Fibroblast of skin of left biceps (primary cell): Measurements from ENCODE around the gene HNRNPA1L2.
"Not testable (repeated sequence)": the region's sequence is repeated elsewhere in the genome, so short reads cannot be mapped to it uniquely, and the experiment has no call there.

Experiments
- DNase-seq, 2 experiments: peaks; one replicate each; pipeline ENCODE4 v3.0.0-alpha.2; 2013; ENCODE audit warnings: low read depth in 2 of 2

The HNRNPA1L2 gene

GRCh38 chr13:52646967-52647366 is 4.7 kb downstream of the HNRNPA1L2 start:
- DNase-seq, result no peak

- DNase-seq, result no peak
These were observed 8.5 kb downstream of the HNRNPA1L2 start for GRCh38 chr13:52650731-52651130.

GRCh38 chr13:52651897-52652195 is 9.6 kb downstream of the HNRNPA1L2 start:
- DNase-seq, result peak in 1 of 2 experiments; percentile 7

GRCh38 chr13:52652196-52652979 is 10.2 kb downstream of the HNRNPA1L2 start, which contains the start of gene SUGT1:
TSS of gene SUGT1 (plus strand) at chr13:52652836. CDS start at chr13:52652921, 85 bp downstream.
- DNase-seq, result peak; percentile 96 to 97

GRCh38 chr13:52652980-52653303 is 10.7 kb downstream of the HNRNPA1L2 start:
- DNase-seq, result no peak

- no peak for DNase-seq
These were observed 17.1 kb downstream of the HNRNPA1L2 start for GRCh38 chr13:52659340-52659739.

- no peak for DNase-seq
These were observed 22.0 kb downstream of the HNRNPA1L2 start for GRCh38 chr13:52664272-52664671.

GRCh38 chr13:52665325-52665724 is 23.1 kb downstream of the HNRNPA1L2 start:
- DNase-seq, result no peak

- DNase-seq, result no peak
These were observed 27.4 kb downstream of the HNRNPA1L2 start for GRCh38 chr13:52669677-52670076.

- DNase-seq, result no peak
These were observed 28.5 kb downstream of the HNRNPA1L2 start for GRCh38 chr13:52670726-52671125.

- no peak for DNase-seq
These were observed 31.2 kb downstream of the HNRNPA1L2 start for GRCh38 chr13:52673465-52673864.

GRCh38 chr13:52677823-52678222 is 35.6 kb downstream of the HNRNPA1L2 start:
- DNase-seq, result no peak

- DNase-seq, result not testable (repeated sequence)
These were observed 43.6 kb downstream of the HNRNPA1L2 start for GRCh38 chr13:52685806-52686205.

- DNase-seq, result no peak
These were observed 44.1 kb downstream of the HNRNPA1L2 start for GRCh38 chr13:52686376-52686775.
